Measurements from ENCODE around the gene DHFR2.
"Not testable (repeated sequence)": the region's sequence is repeated elsewhere in the genome, so short reads cannot be mapped to it uniquely, and the experiment has no call there.

DHFR2 gene

GRCh38 chr3:94065122-94065521 is 2.4 kb upstream of the DHFR2 start:
- FAIRE-seq = no peak

- no peak for FAIRE-seq
Measured at GRCh38 chr3:94064243-94064860, 1.6 kb upstream of the DHFR2 start.

- no peak for FAIRE-seq
Measured at GRCh38 chr3:94063496-94064119, 892 bp upstream of the DHFR2 start.

- FAIRE-seq = no peak
Measured at GRCh38 chr3:94061297-94061696, 1.4 kb downstream of the DHFR2 start.

GRCh38 chr3:94050546-94050945 is 12.2 kb downstream of the DHFR2 start:
- no peak for FAIRE-seq

- FAIRE-seq = peak; percentile 51
Measured at GRCh38 chr3:94049267-94049666, 13.4 kb downstream of the DHFR2 start.

- no peak for FAIRE-seq
Measured at GRCh38 chr3:94046533-94046932, 16.2 kb downstream of the DHFR2 start.

GRCh38 chr3:94044100-94044936 is 18.4 kb downstream of the DHFR2 start:
- FAIRE-seq = not testable (repeated sequence)

GRCh38 chr3:94043285-94043684 is 19.4 kb downstream of the DHFR2 start:
- FAIRE-seq = no peak

GRCh38 chr3:94036909-94037507 is 25.7 kb downstream of the DHFR2 start:
- FAIRE-seq = no peak

- no peak for FAIRE-seq
Measured at GRCh38 chr3:94028093-94028837, 34.5 kb downstream of the DHFR2 start, which contains the start of gene STX19. STX19 (minus strand) TSS chr3:94028597; CDS start chr3:94015269, 13,328 bp downstream.

GRCh38 chr3:94026623-94027022 is 36.1 kb downstream of the DHFR2 start:
- FAIRE-seq = no peak

GRCh38 chr3:94024385-94024784 is 38.3 kb downstream of the DHFR2 start:
- no peak for FAIRE-seq

- FAIRE-seq = no peak
Measured at GRCh38 chr3:94020293-94020692, 42.4 kb downstream of the DHFR2 start.

GRCh38 chr3:94019659-94020058 is 43.1 kb downstream of the DHFR2 start:
- no peak for FAIRE-seq

- FAIRE-seq = no peak
Measured at GRCh38 chr3:94015025-94015424, 47.7 kb downstream of the DHFR2 start.

GRCh38 chr3:94012185-94012584 is 50.5 kb downstream of the DHFR2 start:
- no peak for FAIRE-seq

- FAIRE-seq = no peak
Measured at GRCh38 chr3:94011233-94011711, 51.4 kb downstream of the DHFR2 start.

GRCh38 chr3:94009608-94010007 is 53.1 kb downstream of the DHFR2 start:
- FAIRE-seq = no peak

GRCh38 chr3:94008253-94008652 is 54.5 kb downstream of the DHFR2 start:
- FAIRE-seq = no peak
